ENCODE results near the gene DACH2.
A peak's percentile ranks its signal among the peaks of the same experiment; 100 is the strongest.

DNA sequence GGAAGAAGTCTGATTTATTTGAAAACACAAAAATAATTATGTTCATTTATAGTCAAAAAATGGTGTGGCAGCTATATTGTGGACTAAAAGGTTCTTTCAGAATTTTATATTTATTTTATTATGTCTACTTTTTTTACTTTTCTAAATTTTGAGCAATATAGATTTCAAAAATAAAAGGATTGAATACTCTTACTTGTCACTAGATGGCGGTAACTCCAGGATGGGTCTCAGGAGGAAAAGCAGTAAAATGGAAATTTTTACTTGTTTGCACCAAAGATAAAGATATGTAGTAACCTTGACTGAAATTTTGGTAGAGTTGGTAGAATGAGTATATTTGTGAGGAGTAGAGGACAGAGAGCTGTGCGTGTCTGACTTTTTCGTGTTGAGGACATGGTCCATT lies 14.5 kb upstream of the DACH2 start:
- TF ChIP-seq, protein P1, sequence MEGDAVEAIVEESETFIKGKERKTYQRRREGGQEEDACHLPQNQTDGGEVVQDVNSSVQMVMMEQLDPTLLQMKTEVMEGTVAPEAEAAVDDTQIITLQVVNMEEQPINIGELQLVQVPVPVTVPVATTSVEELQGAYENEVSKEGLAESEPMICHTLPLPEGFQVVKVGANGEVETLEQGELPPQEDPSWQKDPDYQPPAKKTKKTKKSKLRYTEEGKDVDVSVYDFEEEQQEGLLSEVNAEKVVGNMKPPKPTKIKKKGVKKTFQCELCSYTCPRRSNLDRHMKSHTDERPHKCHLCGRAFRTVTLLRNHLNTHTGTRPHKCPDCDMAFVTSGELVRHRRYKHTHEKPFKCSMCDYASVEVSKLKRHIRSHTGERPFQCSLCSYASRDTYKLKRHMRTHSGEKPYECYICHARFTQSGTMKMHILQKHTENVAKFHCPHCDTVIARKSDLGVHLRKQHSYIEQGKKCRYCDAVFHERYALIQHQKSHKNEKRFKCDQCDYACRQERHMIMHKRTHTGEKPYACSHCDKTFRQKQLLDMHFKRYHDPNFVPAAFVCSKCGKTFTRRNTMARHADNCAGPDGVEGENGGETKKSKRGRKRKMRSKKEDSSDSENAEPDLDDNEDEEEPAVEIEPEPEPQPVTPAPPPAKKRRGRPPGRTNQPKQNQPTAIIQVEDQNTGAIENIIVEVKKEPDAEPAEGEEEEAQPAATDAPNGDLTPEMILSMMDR (IDR thresholded peaks at IDR 0.05), result peak in 2 of 4 experiments; percentile 33 to 45
- no peak for TF ChIP-seq POLR2A (IDR thresholded peaks at IDR 0.05)
